ENCODE results near the gene CASKIN1. TPM values are rescaled to one million over a fixed set of nuclear protein-coding genes. Genes with fewer than 3 reads are reported as not detected.
"Not testable (repeated sequence)": the region's sequence is repeated elsewhere in the genome, so short reads cannot be mapped to it uniquely, and the experiment has no call there.

Gene CASKIN1
- total RNA-seq, 1 donor from 2014 or later = 1.2 TPM

DNA sequence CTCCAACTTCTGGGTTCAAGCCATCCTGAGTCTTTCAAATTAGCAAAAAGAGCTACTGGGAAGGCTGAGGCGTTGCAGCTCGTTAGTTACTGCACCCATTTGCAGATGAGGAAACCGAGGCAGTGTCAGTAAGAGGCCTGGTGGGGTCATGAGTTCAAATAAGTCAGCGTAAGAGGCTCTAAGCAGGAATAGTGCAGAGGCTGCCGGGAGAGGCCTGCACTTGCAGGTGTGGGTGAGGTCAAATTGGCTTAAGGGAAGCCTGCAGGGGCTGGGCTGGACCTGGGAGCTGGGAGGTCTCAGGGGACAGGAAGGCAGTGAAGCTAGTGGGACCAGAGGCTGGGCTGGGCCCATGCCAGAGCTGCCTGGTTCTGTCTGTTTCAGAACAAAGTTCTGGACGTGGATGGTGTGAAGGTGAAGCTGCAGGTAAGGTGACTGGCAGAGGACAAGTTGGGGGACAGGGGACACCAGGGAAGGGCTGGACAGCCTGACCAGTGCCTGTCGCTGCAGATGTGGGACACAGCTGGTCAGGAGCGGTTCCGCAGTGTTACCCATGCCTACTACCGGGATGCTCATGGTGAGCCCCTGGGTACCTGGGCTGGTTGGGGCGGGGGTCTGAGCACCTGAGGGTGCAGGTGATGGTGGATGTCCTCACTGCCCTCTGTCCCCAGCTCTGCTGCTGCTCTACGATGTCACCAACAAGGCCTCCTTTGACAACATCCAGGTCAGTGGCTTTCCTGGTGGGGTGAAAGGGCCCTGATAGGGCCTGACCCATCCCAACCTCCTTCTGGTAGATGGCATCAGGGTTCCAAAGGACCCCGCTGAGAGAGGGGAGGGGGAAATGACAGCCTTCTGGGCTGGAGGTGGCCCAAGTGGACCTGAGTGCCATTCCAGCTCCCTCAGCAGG is 45.0 kb downstream of the CASKIN1 start:
- intact Hi-C loops (cut with DNase I) = no loop called here
- DNase-seq (ENCODE audit: low spot score) = no peak

DNA sequence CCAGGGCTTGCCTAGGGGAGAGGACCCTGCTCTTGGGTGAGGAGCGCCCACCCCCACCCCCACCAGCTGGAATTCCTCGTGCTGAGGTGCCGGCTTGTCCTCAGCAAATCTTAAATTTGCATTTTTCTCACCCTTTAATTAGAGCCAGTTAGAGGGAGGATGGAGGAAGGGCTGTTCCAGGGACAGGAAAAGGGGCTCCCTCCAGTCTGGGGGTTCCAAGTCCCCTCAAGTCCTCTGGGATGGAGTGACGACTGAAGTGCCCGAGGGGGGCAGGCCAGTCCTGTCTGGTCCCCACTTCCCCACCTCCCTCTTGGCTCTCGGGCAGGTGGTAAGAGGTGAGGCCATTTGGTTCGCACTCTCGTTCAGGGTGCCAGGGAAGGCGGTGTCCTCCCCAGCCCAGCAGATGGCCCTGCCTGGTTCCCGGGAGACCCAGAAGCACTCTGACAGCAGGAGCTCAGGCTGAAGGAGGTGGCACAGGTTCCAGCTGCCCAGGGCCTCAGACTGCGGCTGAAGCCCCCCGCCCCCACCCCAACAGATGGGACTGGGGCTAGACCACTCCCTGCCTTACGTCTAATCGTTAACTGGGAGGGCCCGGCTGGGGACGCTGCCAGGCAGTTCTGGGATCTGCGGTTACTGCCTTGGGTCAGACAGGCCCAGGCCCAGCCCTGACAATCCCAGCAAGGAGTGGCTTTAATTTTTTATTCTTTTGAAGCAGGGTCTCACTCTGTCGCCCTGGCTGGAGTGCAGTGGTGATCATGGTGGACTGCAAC is 45.8 kb downstream of the CASKIN1 start:
- DNase-seq (ENCODE audit: low spot score) = no peak
- intact Hi-C loops (cut with DNase I) = no loop called here

DNA sequence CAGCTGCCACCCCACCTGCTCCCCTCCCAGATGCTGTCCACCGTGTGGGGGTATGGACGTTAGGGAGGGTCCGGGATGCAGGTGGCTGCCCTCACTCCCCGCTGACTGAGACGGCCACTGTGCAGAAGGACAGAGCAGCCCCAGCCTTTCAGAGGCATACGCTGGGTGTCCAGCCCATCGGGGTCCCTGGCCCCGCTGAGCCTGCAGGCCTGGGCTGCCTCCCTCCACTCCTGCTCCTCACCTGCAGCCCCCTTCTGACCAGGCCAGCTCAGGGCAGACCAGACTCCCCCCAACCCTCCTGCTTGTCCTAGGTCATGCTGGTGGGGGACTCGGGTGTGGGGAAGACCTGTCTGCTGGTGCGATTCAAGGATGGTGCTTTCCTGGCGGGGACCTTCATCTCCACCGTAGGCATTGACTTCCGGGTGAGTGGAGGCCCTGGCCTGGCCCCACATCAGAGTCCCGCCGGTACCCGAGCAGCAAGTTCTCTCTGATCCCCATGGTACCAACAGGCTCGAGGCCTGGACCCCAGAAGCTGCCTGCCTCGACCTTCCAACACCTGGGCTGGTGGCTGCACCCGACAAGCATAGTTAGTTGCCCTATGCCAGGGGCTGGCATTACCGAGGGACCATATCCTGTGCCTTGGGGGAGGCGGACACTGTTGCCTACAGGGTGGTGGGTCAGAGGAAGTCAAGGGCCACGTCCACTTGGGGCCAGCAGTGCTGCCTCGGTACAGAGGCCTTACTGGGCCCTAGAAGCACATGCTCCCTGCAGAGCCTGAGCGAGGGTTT is 46.6 kb downstream of the CASKIN1 start:
- intact Hi-C loops (cut with DNase I) = no loop called here
- no peak for DNase-seq (ENCODE audit: low spot score)

DNA sequence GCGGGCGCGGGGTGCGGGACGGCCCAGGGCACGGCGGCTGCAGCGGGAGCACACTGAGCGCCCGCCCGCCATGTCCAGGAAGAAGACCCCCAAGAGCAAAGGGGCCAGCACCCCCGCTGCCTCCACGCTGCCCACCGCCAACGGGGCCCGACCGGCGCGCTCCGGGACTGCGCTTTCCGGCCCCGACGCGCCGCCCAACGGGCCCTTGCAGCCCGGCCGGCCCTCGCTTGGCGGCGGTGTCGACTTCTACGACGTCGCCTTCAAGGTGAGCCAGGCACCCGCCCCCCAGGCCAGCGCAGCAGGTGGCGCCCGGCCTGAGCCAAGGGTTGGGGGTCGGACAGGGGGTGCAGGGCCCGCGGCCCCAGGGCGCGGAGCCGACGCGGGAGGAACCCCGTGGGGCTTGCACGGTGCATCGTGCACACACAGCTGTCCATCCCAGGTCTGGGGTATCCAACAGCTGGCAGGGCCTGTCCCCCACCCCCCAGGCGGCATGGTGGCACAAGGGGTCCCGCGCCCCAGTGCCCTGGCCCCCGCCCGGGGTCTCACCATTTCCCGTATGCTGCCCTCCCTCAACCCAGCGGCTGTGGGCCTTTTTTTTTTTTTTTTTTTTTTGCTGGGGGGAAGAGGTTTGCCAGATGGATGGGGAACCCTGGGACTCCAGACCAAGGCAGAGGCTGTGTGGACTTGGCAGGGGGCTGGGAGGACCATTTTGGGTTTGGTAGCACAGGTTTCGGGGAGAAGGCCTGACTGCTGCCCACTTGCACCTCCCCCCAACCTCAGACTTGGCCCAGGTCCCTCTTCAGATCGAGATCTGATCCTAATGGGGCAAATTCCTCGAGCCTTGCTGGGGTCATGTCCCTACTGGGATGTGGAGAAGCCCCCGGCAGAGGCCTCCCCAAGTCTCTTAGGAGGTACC is 47.4 kb downstream of the CASKIN1 start:
- intact Hi-C loops (cut with DNase I) = no loop called here
- DNase-seq (ENCODE audit: low spot score) = no peak

DNA sequence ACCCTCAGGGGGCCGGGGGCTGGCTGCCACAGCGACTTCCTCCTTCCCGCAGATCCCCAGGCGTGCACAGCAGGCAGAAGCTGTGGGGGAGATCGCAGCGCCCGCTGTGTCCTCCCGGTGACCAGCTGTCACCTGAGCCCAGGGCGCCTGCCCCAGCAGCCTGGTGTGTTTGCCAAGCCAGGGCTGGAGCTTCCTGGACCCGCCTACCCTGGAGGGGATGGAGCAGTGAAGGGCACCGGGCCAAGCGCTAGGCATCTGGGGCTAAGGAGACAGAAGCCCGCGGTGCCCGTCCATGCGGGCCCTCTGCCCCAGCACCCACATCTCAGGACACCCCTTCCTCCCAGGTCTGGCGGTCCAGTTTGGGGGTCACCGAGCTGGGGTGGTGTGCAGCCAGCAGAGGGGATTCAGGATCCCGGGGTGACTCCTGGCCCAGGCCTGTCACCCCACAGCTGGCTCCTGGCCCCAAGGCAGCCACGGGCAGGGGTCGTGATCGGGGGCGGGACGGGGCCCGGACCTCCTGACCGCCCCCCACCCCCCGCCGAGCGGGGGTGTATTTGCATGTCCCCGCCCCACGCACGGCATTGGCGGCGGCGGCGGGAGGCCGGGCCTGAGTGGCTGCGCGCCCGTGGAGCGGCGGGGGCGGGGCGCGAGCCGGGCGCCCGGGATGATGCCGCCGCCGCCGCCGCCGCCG is 48.3 kb downstream of the CASKIN1 start, which contains the start of gene RAB26:
Gene RAB26, plus strand, starts transcription at position 645 of the 691 bp plus-strand sequence. CDS start 159 bp downstream, outside the sequence.
- DNase-seq (ENCODE audit: low spot score) = peak; percentile 89
- intact Hi-C loops (cut with DNase I) = no loop called here

DNA sequence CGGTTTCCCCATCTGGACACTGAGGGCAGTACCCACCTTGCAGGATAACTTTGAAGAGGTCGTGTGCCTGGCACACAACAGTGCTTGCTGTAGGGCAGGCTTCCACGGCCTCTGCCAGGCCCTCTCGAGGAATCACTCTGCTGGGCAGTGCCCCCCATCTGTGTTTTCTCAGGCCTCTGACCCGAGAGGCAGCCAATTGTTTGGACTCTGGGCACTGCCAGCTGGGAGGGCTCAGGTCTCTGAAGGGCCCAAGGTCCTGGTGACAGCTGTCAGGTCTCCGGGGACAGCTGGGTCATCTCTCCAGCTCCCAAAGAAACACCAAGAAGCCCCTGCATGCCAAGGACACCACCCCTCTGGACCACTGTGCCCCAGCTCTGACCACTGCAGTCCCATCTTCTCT is 49.0 kb downstream of the CASKIN1 start:
- intact Hi-C loops (cut with DNase I) = no loop called here
- no peak for DNase-seq (ENCODE audit: low spot score)

DNA sequence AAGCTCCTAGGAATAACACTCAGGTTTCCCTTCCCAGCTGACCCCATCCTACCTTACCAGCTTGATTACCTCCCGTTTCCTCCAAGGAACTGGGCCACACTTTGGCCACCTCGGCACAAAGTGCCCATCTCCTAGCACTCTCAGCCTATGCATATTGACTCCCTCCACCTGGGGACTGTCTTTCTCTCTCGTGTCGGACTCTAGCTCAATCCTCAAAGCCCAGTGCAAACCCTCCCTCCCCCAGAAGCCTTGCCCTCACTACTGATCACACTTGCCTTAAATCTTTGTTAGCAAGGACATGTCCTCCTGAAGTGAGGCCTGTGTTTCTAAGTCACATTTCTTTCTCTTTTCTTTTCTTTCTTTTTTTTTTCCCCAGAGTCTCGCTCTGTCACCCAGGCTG is 50.6 kb downstream of the CASKIN1 start:
- intact Hi-C loops (cut with DNase I) = no loop called here
- DNase-seq (ENCODE audit: low spot score) = no peak

DNA sequence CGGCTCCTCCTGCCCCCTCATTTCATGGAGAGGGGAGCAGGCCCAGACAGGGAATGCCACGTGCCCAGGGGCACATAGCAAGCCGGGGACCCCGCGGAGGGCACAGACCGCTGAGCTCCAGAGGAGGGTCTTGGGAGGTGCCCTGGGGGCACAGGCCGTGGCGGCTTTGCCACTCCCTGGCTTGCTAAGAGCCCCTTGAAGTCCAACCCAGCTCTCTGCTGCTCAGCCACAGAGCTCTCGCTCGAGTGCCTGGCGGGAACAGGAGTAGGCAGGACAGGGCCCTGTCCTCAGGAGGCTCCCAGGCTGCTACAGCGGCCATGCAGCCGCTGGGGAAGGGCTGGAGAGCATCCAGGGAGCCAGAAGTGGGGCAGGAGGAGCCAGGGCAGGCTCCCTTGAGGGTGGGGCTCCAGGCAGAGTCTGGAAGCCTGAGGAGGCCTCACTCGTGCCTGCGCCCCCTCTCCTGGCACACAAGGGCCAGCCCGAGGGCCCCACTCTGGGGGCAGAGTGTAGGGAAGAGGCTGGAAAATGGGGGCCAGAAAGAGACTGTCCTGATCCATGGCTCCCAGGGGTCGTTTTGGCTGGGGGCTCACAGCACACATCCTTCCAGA is 52.4 kb downstream of the CASKIN1 start:
- intact Hi-C loops (cut with DNase I) = no loop called here

DNA sequence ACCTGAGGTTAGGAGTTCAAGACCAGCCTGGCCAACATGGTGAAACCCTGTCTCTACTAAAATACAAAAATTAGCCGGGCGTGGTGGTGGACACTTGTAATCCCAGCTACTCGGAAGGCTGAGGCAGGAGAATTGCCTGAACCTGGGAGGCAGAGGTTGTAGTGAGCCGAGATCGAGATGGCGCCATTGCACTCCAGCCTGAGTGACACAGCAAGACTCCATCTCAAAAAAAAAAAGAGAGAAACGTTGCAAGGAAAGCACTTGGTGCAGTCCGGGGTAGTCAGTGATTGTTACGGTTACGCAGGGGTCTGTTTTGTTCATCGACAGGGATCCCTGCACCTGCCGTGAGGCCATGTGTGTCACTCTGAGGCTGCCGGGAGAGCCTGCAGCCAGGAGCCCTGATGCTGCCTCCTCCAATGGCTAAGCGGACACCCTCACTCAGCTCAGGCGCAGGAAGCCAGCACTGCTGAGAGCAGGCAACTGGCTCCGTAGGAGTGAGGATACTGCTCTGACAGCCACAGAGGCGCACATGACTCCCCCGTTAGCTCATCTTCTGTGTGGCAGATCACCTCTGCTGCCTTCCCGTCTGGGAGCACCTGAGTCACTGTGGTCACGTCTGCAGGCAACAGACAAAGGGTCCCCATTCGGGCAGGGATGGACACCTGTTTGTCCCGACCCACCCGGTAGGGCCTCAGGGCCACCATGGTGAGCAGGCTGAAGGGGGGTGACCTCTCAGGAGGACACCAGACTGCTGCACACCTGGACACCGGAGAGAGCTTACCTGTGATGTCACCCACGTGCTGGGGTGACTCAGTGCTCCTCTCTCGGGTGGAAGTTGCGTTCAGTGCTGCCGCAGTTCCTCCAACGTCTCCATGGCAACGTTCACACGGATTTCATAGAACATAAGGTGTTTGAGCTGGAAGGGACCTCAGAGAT is 53.2 kb downstream of the CASKIN1 start:
- intact Hi-C loops (cut with DNase I) = no loop called here
- DNase-seq (ENCODE audit: low spot score) = no peak

More for the DNA sequence above, 52.4 kb downstream of the CASKIN1 start:
- DNase-seq (ENCODE audit: low spot score) = no peak

DNA sequence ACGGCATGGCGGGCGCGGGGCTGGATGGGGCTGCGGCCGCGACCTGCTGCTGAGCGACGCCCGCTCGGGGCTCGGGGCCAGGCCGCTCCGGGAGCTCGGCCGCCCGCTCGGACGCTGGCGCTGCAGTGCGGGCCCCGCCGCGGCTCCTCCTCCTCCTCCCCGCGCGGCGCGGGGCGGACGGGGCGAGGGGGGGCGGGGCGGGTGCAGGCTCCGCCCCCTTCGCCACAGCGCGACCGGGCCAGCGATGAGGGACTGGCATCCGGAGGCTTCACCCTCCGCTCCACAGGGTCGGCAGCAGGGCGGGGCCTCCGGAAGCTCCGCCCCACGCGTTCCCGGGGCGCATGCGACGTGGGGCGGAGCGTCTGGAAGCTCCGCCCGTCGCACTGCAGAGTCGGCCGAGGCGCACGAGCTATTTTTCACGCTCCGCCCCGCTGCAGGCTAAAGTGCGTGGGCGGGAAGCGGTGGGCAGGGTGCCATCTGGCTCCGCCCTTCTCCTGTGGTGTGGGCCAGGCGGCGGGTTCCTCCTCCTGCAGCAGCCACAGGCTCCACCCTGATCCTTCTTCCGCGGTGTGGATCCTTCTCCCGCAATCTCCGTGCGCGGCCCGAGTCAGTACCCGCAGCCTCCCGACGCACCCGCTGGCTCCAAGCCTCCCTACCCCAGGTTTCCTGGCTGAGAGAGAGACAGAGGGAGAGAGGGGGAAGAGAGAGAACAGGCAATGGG is 60.5 kb downstream of the CASKIN1 start, which contains the start of gene PKD1:
Gene PKD1, minus strand, starts transcription at position 129 of the 721 bp plus-strand sequence. CDS start 209 bp downstream, outside the sequence.
- intact Hi-C loops (cut with DNase I) = not testable (repeated sequence)
- peak; percentile 97 for DNase-seq (ENCODE audit: low spot score)

DNA sequence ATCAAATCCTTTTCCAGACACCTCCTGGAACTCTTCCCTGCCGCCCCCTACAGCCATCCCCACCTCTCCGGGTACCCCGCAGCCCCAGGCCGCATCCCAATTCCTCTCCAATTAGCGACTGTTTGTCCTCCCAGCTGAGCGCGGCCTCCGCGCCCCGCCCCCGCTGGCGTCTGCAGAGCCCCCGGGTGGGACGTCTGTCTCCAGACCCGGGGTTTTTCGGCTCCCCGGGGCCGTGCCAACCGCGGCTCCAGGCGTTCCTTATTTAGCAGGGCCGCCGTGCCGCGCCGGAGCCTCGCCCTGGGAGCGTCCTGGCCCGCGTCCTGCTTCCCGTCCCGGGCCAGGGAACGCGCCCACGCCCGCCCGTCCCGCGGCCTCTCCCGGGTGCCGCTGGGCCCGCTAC is 61.3 kb downstream of the CASKIN1 start:
- intact Hi-C loops (cut with DNase I); DNase-seq (ENCODE audit: low spot score): not testable (repeated sequence)

DNA sequence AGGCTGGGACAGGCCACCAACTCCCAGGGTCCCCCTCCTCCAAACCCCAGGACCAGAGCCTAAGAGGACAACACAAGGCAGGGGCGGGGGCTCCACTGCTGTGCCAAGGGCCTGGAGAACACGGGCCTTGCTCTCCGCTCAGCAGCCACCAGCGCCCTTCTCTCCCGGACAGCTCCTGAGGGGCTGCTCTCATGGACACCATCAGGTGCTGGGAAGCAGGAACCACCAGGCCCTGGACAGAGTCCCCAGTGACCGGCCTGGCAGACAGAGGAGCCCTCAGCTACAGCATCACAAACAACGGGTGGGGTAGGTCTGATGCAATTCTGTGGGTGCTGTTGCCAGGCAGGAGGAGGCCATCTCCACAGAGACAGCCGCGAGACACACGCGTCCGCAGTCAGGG is 62.6 kb downstream of the CASKIN1 start:
- DNase-seq (ENCODE audit: low spot score); intact Hi-C loops (cut with DNase I): not testable (repeated sequence)

DNA sequence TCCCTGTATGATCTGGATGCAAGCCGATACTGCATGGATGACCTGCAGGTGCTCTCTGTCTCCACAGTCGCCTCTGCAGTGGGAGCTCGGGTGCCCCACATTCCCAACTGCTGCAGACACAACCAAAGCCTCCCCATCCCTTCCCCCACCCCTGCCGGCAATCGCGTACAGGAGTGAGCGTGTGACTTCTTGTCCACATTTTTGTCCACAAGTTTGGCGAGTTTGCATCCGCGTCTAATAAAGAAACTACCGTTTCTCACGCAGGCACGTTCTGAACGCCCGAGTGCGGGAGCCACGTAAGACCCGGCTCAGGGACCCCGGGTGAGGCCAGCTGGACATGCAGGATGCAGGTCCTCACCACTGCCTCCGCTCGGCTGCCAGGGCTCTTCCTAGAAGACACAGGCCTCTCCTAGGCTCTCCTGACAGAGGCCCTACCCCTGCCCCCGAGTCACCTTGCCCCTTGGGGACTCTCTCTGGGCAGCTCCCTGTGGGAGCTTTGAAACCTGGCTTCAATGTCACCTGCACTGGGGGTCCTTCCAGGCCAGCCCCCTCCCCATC is 66.4 kb downstream of the CASKIN1 start:
- intact Hi-C loops (cut with DNase I); DNase-seq (ENCODE audit: low spot score): not testable (repeated sequence)

DNA sequence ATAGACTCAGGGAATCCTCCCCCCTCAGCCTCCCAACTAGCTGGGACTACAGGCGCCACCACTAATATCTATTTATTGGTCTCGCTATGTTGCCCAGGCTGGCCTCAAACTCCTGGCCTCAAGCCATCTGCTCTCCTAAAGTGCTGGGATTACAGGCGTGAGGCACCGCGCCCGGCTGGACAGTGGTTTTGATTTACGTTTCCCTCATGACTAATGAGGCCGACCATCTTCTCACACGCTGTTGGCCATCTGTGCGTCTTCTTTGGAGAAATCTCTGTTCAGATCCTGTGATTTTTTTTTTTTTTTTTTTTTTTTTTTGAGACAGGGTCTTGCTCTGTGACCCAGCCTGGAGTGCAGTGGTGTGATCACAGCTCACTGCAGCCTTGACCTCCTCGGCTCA is 67.2 kb downstream of the CASKIN1 start:
- DNase-seq (ENCODE audit: low spot score); intact Hi-C loops (cut with DNase I): not testable (repeated sequence)

DNA sequence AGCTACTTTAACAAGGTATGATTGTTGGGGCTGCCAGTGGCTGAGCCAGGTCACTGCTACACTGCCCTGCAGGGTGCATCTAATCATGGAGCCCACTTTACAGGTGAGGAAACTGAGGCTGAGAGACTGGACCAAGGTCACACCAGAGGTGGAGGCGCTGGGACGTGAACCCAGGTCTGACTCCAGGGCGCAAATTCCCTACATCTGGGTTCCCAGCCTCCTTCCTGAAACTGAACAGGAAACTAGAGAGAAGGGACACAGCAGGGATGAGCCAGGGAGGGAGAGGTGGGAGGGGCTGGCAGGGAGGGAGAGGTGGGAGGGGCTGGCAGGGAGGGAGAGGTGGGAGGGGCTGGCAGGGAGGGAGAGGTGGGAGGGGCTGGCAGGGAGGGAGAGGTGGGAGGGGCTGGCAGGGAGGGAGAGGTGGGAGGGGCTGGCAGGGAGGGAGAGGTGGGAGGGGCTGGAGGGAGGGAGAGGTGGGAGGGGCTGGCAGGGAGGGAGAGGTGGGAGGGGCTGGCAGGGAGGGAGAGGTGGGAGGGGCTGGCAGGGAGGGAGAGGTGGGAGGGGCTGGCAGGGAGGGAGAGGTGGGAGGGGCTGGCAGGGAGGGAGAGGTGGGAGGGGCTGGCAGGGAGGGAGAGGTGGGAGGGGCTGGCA is 68.7 kb downstream of the CASKIN1 start:
- DNase-seq (ENCODE audit: low spot score); intact Hi-C loops (cut with DNase I): not testable (repeated sequence)

All from cardiac septum (tissue), 1 donor.